Cortex of kidney (tissue), 1 donor: ENCODE results near the gene HEATR5B.

Experiments
- DNase-seq: peaks from one replicate; lab custom pipeline; 2025; lab: John Stamatoyannopoulos, UW

Gene HEATR5B

GRCh38 chr2:37083873-37084794 is at the start of gene HEATR5B, which contains the start of gene GPATCH11:
Gene HEATR5B (minus strand): TSS chr2:37084372. CDS start chr2:37083414, 958 bp downstream.
Gene GPATCH11 (plus strand): TSS chr2:37084518. CDS start chr2:37088382, 3,864 bp downstream.
- peak; percentile 55 for DNase-seq

GRCh38 chr2:37132914-37133313 is 48.7 kb upstream of the HEATR5B start:
- no peak for DNase-seq

GRCh38 chr2:37125416-37125815 is 41.2 kb upstream of the HEATR5B start:
- DNase-seq = no peak

- DNase-seq = no peak
Measured at GRCh38 chr2:37119157-37119556, 35.0 kb upstream of the HEATR5B start.

- DNase-seq = no peak
Measured at GRCh38 chr2:37117566-37117965, 33.4 kb upstream of the HEATR5B start.

- no peak for DNase-seq
Measured at GRCh38 chr2:37111958-37112357, 27.8 kb upstream of the HEATR5B start.

- DNase-seq = no peak
Measured at GRCh38 chr2:37110306-37111212, 26.4 kb upstream of the HEATR5B start.

- DNase-seq = no peak
Measured at GRCh38 chr2:37109523-37109922, 25.4 kb upstream of the HEATR5B start.

- DNase-seq = no peak
Measured at GRCh38 chr2:37105150-37105549, 21.0 kb upstream of the HEATR5B start.

GRCh38 chr2:37104178-37104577 is 20.0 kb upstream of the HEATR5B start:
- DNase-seq = no peak

- DNase-seq = no peak
Measured at GRCh38 chr2:37102588-37102987, 18.4 kb upstream of the HEATR5B start.

- DNase-seq = no peak
Measured at GRCh38 chr2:37100054-37100453, 15.9 kb upstream of the HEATR5B start.

- DNase-seq = no peak
Measured at GRCh38 chr2:37098416-37099118, 14.4 kb upstream of the HEATR5B start.

GRCh38 chr2:37096568-37096967 is 12.4 kb upstream of the HEATR5B start:
- no peak for DNase-seq

- no peak for DNase-seq
Measured at GRCh38 chr2:37091873-37092272, 7.7 kb upstream of the HEATR5B start.

- DNase-seq = no peak
Measured at GRCh38 chr2:37090019-37090477, 5.9 kb upstream of the HEATR5B start.

- no peak for DNase-seq
Measured at GRCh38 chr2:37085731-37086147, 1.6 kb upstream of the HEATR5B start.

- DNase-seq = no peak
Measured at GRCh38 chr2:37084797-37085196, 625 bp upstream of the HEATR5B start.

GRCh38 chr2:37080689-37081088 is 3.5 kb downstream of the HEATR5B start:
- no peak for DNase-seq

GRCh38 chr2:37080266-37080665 is 3.9 kb downstream of the HEATR5B start:
- DNase-seq = no peak

GRCh38 chr2:37070931-37071330 is 13.2 kb downstream of the HEATR5B start:
- DNase-seq = no peak

- DNase-seq = no peak
Measured at GRCh38 chr2:37068686-37069085, 15.5 kb downstream of the HEATR5B start.
